Sigmoid colon (tissue), 7 donors: ENCODE measurements around the gene TELO2. TPM values are rescaled to one million over a fixed set of nuclear protein-coding genes. Genes with fewer than 3 reads are reported as not detected.

ENCODE experiments used
- DNase-seq: peaks from one replicate; pipeline ENCODE4 v3.0.0-alpha.2; 2019
- H3K27ac ChIP-seq, 4 donors: fragments of 200-600 bp; sonication (generic); one replicate each; pipeline ENCODE4 v1.5.1; 2016 to 2019; ENCODE audit warnings: mild to moderate bottlenecking in 1 of 4
- H3K27me3 ChIP-seq, 3 donors: fragments of 200-600 bp; sonication (generic); one replicate each; pipeline ENCODE4 v1.5.1; 2019; ENCODE audit warnings: mild to moderate bottlenecking in 1 of 3
- H3K36me3 ChIP-seq, 4 donors: fragments of 200-600 bp; sonication (generic); one replicate each; pipeline ENCODE4 v1.5.1; 2016 to 2019
- H3K4me1 ChIP-seq, 4 donors: fragments of 200-600 bp; sonication (generic); one replicate each; pipeline ENCODE4 v1.5.1; 2017 to 2019
- H3K4me3 ChIP-seq, 4 donors: fragments of 200-600 bp; sonication (generic); one replicate each; pipeline ENCODE4 v1.5.1; 2017 to 2019; ENCODE audit warnings: mild to moderate bottlenecking in 2 of 4, moderate library complexity in 1 of 4
- H3K9me3 ChIP-seq, 4 donors: fragments of 200-600 bp in 3 of 4; sonication (generic) in 3 of 4; one replicate each; pipeline versions ENCODE4 v1.5.1 to v1.6.1; 2013 to 2019
- EP300 ChIP-seq, 4 donors: sonication (generic); formaldehyde crosslinking; IDR thresholded peaks; one replicate each; pipeline ENCODE4 v1.6.1; 2017; ENCODE audit warnings: antibody characterized with exemption in 4 of 4
- POLR2A ChIP-seq, 2 donors: fragments of 450-650 bp; IDR thresholded peaks; one replicate each; pipeline ENCODE4 v1.6.1; 2016; ENCODE audit warnings: antibody characterized with exemption in 2 of 2, mild to moderate bottlenecking in 2 of 2, moderate library complexity in 2 of 2
- POLR2AphosphoS5 ChIP-seq, 4 donors: sonication (generic); formaldehyde crosslinking; IDR thresholded peaks; one replicate each; pipeline ENCODE4 v1.6.1; 2017; ENCODE audit warnings: antibody characterized with exemption in 4 of 4
- WGBS, 2 donors: extraction: QIAGEN DNeasy Blood & Tissue Kit; methylation state at CpG; one replicate each; pipeline ENCODE4 v1.1.7; 2013; 5-methylcytosine and 5-hydroxymethylcytosine counted together
- intact Hi-C: fragments of 100-400 bp; cut with DNase I; formaldehyde crosslinking; loops from one replicate; pipeline ENCODE4 v1.15.1; 2023
- polyA plus RNA-seq, 3 donors: library from polyadenylated mRNA; stranded (reverse); fragments of 200-250 nt; gene quantifications; one replicate each; pipeline ENCODE4 v1.2.3, GENCODE V29; 2013
- total RNA-seq, 4 donors: library from RNA; depleted of rRNA; stranded (reverse); fragments of >200 nt; gene quantifications; one replicate each; pipeline ENCODE4 v1.1.0, GENCODE V29; 2016
- TF ChIP-seq, protein P1 (sequence below), 4 experiments: fragments of 450-650 bp in 3 of 4; fragments of 200-600 bp in 1 of 4; IDR thresholded peaks; one replicate each; pipeline ENCODE4 v1.5.1; 2016 to 2019; ENCODE audit warnings: antibody characterized with exemption in 4 of 4, mild to moderate bottlenecking in 3 of 4, moderate library complexity in 2 of 4
- donor health status: healthy with polysubstance abuse.
- donor health status: Bipolar disorder and iron deficiency.
- donor health status: healthy.

TELO2 gene
- total and polyA plus RNA-seq, 7 donors, result 10.4 to 60.3 (median 13.2) TPM

GRCh38 chr16:1523581-1524245 lies 30.6 kb downstream of the TELO2 start:
- Histone ChIP-seq H3K36me3 (peaks cover 18 to 63% (median 19%) of the 10 kb centered on the region in 4 donors), H3K9me3 (no peaks in the 10 kb centered on the region), H3K27me3 (no peaks in the 10 kb centered on the region), H3K4me3 (no peak overlapping the region), H3K4me1 (peaks cover 0 to 7% (median 0%) of the 10 kb centered on the region in 4 donors), H3K27ac (no peak overlapping the region)
- no peak for DNase-seq
- 93 to 95% methylated on average over 30 of the region's 30 CpGs for WGBS, 2 donors
- TF ChIP-seq POLR2AphosphoS5 (IDR thresholded peaks at IDR 0.05) (no peak), POLR2A (IDR thresholded peaks at IDR 0.05) (no peak), EP300 (IDR thresholded peaks at IDR 0.05) (no peak)
- TF ChIP-seq, protein P1, sequence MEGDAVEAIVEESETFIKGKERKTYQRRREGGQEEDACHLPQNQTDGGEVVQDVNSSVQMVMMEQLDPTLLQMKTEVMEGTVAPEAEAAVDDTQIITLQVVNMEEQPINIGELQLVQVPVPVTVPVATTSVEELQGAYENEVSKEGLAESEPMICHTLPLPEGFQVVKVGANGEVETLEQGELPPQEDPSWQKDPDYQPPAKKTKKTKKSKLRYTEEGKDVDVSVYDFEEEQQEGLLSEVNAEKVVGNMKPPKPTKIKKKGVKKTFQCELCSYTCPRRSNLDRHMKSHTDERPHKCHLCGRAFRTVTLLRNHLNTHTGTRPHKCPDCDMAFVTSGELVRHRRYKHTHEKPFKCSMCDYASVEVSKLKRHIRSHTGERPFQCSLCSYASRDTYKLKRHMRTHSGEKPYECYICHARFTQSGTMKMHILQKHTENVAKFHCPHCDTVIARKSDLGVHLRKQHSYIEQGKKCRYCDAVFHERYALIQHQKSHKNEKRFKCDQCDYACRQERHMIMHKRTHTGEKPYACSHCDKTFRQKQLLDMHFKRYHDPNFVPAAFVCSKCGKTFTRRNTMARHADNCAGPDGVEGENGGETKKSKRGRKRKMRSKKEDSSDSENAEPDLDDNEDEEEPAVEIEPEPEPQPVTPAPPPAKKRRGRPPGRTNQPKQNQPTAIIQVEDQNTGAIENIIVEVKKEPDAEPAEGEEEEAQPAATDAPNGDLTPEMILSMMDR (IDR thresholded peaks at IDR 0.05), result no peak
- intact Hi-C loops, result no loop called here

- intact Hi-C loops, result no loop called here
- no peak overlapping the region for H3K27ac ChIP-seq
- WGBS, 2 donors, result 95% methylated on average over 26 of the region's 26 CpGs
- no peak overlapping the region for H3K4me3 ChIP-seq
- H3K27me3 ChIP-seq, result no peaks in the 10 kb centered on the region
- no peaks in the 10 kb centered on the region for H3K9me3 ChIP-seq
- peaks cover 18 to 57% (median 18%) of the 10 kb centered on the region in 4 donors for H3K36me3 ChIP-seq
- no peak for TF ChIP-seq POLR2A (IDR thresholded peaks at IDR 0.05)
- TF ChIP-seq, protein P1 (IDR thresholded peaks at IDR 0.05), result no peak
- peaks cover 0 to 7% (median 0%) of the 10 kb centered on the region in 4 donors for H3K4me1 ChIP-seq
- DNase-seq, result no peak
These were observed 31.2 kb downstream of the TELO2 start for GRCh38 chr16:1524366-1524765.

DNA sequence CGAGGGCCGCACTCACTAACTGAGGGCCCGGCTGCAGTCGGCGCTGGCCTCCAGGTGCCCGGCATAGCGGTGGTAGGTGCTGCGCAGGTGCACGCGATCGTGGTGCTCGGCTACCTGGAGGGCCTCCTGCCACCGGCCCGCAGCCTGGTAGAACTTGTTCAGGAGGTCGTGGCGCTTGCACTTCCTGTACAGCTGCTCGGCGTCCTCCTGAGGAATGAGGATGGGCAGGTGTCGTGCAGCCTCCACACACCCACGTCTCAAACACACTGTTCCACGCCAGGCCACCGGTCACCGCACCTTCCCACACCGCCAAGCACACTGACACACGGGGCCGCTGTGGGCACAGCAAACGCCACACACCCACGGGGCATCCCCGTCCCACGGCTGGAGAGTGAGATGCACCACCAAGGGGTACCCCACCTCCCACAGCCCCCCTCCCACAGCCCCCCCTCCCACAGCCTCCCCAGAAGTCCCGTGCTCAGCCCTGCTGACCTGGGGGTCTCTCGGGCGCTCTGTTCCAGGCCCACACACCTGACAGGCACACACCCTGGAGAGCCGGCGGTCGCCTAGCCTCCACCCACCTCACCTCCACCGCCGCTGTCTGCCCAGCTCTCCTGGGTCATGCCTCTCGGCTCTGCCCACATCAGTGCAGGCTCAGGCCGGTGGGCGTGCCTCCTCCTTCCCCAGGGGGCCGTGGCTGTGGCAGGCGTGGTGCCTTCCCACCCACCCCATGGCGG lies 32.9 kb downstream of the TELO2 start:
- peaks cover 0 to 19% (median 10%) of the 10 kb centered on the region in 4 donors for H3K4me1 ChIP-seq
- DNase-seq, result no peak
- TF ChIP-seq POLR2A (IDR thresholded peaks at IDR 0.05) (no peak), POLR2AphosphoS5 (IDR thresholded peaks at IDR 0.05) (no peak), EP300 (IDR thresholded peaks at IDR 0.05) (no peak)
- TF ChIP-seq, protein P1 (IDR thresholded peaks at IDR 0.05), result no peak
- no peak overlapping the region for H3K27ac ChIP-seq
- H3K36me3 ChIP-seq, result peaks cover 8 to 40% (median 13%) of the 10 kb centered on the region in 4 donors
- H3K4me3 ChIP-seq, result no peak overlapping the region
- no peaks in the 10 kb centered on the region for H3K9me3 ChIP-seq
- no peaks in the 10 kb centered on the region for H3K27me3 ChIP-seq
- 76 to 88% methylated on average over 44 of the region's 44 CpGs for WGBS, 2 donors
- intact Hi-C loops, result no loop called here

- WGBS, 2 donors, result 78 to 83% methylated on average over 38 of the region's 38 CpGs
These were observed 33.7 kb downstream of the TELO2 start for GRCh38 chr16:1526608-1527555.

More at GRCh38 chr16:1526608-1527555, 33.7 kb downstream of the TELO2 start:
- intact Hi-C loops, result no loop called here
- Histone ChIP-seq H3K4me1 (peaks cover 0 to 28% (median 19%) of the 10 kb centered on the region in 4 donors), H3K27me3 (no peaks in the 10 kb centered on the region), H3K36me3 (peaks cover 8 to 36% (median 13%) of the 10 kb centered on the region in 4 donors), H3K27ac (no peak overlapping the region), H3K9me3 (no peaks in the 10 kb centered on the region), H3K4me3 (no peak overlapping the region)
- TF ChIP-seq POLR2A (IDR thresholded peaks at IDR 0.05) (no peak), POLR2AphosphoS5 (IDR thresholded peaks at IDR 0.05) (no peak), EP300 (IDR thresholded peaks at IDR 0.05) (no peak)
- TF ChIP-seq, protein P1 (IDR thresholded peaks at IDR 0.05), result no peak
- DNase-seq, result no peak
